Measurements from ENCODE around the gene CDK17. TPM values are rescaled to one million over a fixed set of nuclear protein-coding genes. Genes with fewer than 3 reads are reported as not detected.
"Not testable (repeated sequence)": the region's sequence is repeated elsewhere in the genome, so short reads cannot be mapped to it uniquely, and the experiment has no call there.

CDK17 gene
- total RNA-seq, 2 experiments from 2014 or later: 41.4 to 45.8 TPM

DNA sequence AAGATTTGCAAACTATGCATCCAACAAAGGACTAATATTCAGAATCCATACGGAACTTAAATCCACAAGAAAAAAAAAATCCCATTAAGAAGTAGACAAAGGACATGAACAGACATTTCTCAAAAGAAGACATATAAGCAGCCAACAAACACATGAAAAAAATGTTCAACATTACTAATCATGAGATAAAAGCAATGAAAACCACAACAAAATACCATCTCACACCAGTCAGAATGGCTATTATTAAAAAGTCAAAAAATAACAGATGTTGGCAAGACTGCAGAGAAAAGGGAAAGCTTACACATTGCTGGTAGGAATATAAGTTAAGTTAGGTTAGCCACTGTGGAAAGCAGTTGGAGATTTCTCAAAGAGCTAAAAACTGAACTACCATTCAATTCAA, 16.2 kb downstream of the CDK17 start:
- no peak for DNase-seq
- H3K4me1 Mint-ChIP-seq (ENCODE audit: low read depth): peaks cover 79% of the 10 kb centered on the region
- no peak overlapping the region for H3K4me3 Mint-ChIP-seq
- CTCF ChIA-PET: interaction anchor here (1.2 kb wide), 1 partner anchor 16 kb away, joined by 7 read pairs; the partner anchor contains the start of gene CDK17
- H3K27ac Mint-ChIP-seq: peak overlapping the region; percentile 59
- H3K27me3 Mint-ChIP-seq (ENCODE audit: low read depth): no peaks in the 10 kb centered on the region
- peaks cover 5% of the 10 kb centered on the region for H3K9me3 Mint-ChIP-seq
- intact Hi-C loops (cut with micrococcal nuclease): no loop called here
- peaks cover 14% of the 10 kb centered on the region for H3K36me3 Mint-ChIP-seq (ENCODE audit: low read depth)

DNA sequence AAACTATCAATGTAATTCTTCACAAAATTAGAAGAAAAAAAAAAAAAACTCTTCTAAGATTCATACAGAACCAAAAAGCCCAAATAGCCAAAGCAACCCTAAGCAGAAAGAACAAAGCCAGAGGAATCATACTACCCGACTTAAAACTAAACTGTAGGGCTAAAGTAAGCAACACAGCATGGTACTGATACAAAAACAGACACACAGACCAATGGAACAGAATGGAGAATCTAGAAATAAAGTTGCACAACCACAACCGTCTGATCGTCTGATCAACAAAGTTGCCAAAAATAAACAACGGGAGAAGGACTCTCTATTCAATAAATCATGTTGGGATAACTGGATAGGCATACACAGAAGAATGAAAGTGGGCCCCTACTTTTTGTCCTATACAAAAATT, 16.9 kb downstream of the CDK17 start:
- intact Hi-C loops (cut with micrococcal nuclease): no loop called here
- peaks cover 14% of the 10 kb centered on the region for H3K36me3 Mint-ChIP-seq (ENCODE audit: low read depth)
- H3K4me1 Mint-ChIP-seq (ENCODE audit: low read depth): peaks cover 81% of the 10 kb centered on the region
- H3K27ac Mint-ChIP-seq: no peak overlapping the region
- peaks cover 5% of the 10 kb centered on the region for H3K9me3 Mint-ChIP-seq
- CTCF ChIA-PET: interaction anchor here (1.2 kb wide), 1 partner anchor 17 kb away, joined by 7 read pairs; the partner anchor contains the start of gene CDK17
- no peak for DNase-seq
- no peaks in the 10 kb centered on the region for H3K27me3 Mint-ChIP-seq (ENCODE audit: low read depth)
- H3K4me3 Mint-ChIP-seq: no peak overlapping the region

DNA sequence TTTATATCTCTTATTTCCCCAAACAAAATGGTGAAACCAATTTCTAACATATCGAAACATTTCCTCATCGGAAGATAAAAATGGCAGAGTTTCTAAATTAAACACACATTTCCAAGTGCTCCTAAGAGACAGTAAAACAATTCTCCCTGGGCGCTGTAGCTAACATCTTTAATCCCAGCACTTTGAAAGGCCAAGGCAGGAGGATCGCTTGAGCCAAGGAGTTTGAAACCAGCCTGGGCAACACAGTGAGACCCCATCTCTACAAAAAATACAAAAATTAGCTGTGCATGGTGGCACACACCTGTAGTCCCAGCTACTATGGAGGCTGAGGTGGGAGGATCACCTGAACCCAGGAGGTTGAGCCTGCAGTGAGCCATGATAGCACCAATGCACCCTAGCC, 20.5 kb downstream of the CDK17 start:
- Mint-ChIP-seq H3K27ac (peak overlapping the region; percentile 81), H3K4me1 (ENCODE audit: low read depth) (peaks cover 80% of the 10 kb centered on the region), H3K36me3 (ENCODE audit: low read depth) (peaks cover 14% of the 10 kb centered on the region)
- H3K9me3 Mint-ChIP-seq; H3K27me3 Mint-ChIP-seq (ENCODE audit: low read depth); H3K4me3 Mint-ChIP-seq; DNase-seq: not testable (repeated sequence)
- CTCF ChIA-PET: interaction anchor here (1.2 to 1.7 kb wide), 2 partner anchors 13 to 19 kb away, joined by 4 to 8 read pairs; no protein-coding TSS in a partner anchor
- intact Hi-C loops (cut with micrococcal nuclease): loop anchor here (2.0 kb wide), 1 partner anchor 53 kb away; no protein-coding TSS in a partner anchor

DNA sequence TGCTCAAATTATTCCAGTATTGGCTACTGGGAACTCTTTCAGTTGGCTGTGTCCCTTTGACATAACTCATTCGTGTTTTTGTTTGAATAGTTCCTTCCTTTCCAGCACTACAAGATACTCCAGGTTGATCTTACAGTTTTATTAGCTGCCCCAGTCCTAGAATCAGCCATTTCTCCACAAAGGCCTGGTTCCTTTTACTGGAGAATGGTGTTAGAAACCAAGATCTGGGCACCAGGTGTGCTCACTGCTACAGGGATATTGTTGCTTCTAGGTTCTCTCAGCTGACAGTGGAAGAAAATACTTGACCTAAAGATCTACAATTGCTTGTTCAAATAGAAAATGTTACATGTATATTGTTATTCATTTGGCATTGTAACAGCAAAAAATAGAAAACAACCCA, 21.9 kb downstream of the CDK17 start:
- Mint-ChIP-seq H3K9me3 (peaks cover 5% of the 10 kb centered on the region), H3K4me3 (peak overlapping the region; percentile 78), H3K27ac (peak overlapping the region; percentile 96), H3K4me1 (ENCODE audit: low read depth) (peaks cover 80% of the 10 kb centered on the region), H3K27me3 (ENCODE audit: low read depth) (no peaks in the 10 kb centered on the region), H3K36me3 (ENCODE audit: low read depth) (peaks cover 8% of the 10 kb centered on the region)
- DNase-seq: no peak
- intact Hi-C loops (cut with micrococcal nuclease): loop anchor here (1.0 to 2.0 kb wide), 8 partner anchors 21 to 331 kb away; no protein-coding TSS in a partner anchor
- CTCF ChIA-PET: interaction anchor here (0.6 to 1.7 kb wide), 8 partner anchors 11 to 302 kb away, joined by 3 to 8 read pairs (median 4); no protein-coding TSS in a partner anchor

DNA sequence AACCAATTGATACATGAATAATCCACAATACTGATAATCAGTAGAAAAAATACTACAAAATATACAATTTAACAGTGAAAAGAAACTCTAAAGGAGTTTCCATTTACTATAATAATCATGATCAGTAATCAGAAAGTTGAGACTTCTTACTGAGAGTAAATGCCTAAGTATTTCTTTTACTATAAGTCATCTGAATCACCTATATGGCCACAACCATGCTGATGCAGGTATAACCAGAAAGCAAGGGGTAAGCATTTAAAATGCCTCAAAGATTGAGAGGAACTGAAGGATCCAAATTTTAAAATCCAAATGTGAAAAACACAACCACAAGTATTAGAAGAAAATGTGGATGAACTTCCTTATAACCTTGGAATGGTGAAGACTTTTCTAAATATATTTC, 23.4 kb downstream of the CDK17 start:
- Mint-ChIP-seq H3K4me3 (peak overlapping the region; percentile 78), H3K27me3 (ENCODE audit: low read depth) (no peaks in the 10 kb centered on the region), H3K9me3 (no peaks in the 10 kb centered on the region), H3K36me3 (ENCODE audit: low read depth) (peaks cover 3% of the 10 kb centered on the region), H3K4me1 (ENCODE audit: low read depth) (peaks cover 78% of the 10 kb centered on the region), H3K27ac (peak overlapping the region; percentile 96)
- intact Hi-C loops (cut with micrococcal nuclease): loop anchor here (2.0 kb wide), 1 partner anchor 80 kb away; no protein-coding TSS in a partner anchor
- CTCF ChIA-PET: no interaction called here
- no peak for DNase-seq

DNA sequence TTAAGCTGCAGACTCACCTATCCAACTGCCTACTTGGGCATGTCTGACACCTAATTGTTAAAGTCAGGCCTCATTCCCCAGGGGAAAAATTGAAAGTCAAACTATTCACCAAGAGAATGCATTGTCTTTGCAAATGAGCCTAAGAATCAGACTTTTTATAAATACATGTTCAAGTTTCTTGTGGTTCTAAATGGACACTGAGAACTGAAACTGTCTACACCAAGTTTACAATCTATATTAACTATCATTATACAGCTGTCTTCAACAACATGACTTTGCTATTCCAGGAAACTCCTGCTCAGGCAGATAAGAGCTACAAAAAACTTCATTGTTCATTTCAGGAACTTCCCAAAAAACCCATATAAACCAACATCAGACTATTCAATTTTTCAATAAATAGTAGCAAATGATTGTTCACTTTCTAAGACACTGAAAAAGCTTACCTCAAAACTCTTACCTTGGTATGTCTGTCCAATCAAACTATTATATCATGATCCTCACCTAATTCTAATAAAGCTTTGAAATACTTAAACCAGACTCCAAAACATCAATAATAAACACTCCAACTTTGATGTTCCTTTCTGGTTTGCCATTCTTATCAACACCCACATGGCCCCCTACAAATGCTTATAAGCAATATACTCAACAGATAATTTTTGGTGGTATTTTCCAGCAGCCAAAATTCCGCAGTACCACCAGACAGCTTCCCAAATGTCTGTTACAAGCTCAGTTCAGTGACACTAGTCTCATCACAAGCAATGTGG, 24.2 kb downstream of the CDK17 start:
- H3K4me3 Mint-ChIP-seq: no peak overlapping the region
- peaks cover 4% of the 10 kb centered on the region for H3K36me3 Mint-ChIP-seq (ENCODE audit: low read depth)
- no peaks in the 10 kb centered on the region for H3K27me3 Mint-ChIP-seq (ENCODE audit: low read depth)
- CTCF ChIA-PET: interaction anchor here (0.6 to 1.9 kb wide), 6 partner anchors 11 to 40 kb away, joined by 3 to 9 read pairs (median 4); partner anchors contain the start of gene CDK17
- peaks cover 82% of the 10 kb centered on the region for H3K4me1 Mint-ChIP-seq (ENCODE audit: low read depth)
- DNase-seq: no peak
- peak overlapping the region; percentile 96 for H3K27ac Mint-ChIP-seq
- intact Hi-C loops (cut with micrococcal nuclease): loop anchor here (2.0 kb wide), 1 partner anchor 79 kb away; no protein-coding TSS in a partner anchor
- no peaks in the 10 kb centered on the region for H3K9me3 Mint-ChIP-seq

DNA sequence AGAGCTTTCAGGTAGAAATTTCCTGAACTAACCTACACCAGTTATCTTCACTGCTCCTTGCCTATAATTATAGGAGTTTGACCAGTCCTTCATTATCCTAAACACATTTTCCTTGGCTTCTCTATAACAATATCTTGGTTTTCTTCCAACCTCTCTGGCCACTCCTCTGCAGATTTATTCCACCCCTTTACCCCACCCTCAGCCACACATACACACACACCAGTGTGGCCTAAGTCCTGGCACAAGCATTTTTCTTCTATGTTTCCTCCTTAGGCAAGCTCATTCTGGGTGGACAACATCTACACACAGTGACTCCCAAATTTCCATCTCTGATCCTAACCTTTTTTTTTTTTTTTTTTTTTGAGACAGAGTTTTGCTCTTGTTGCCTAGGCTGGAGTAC, 25.1 kb downstream of the CDK17 start:
- peaks cover 78% of the 10 kb centered on the region for H3K4me1 Mint-ChIP-seq (ENCODE audit: low read depth)
- CTCF ChIA-PET: interaction anchor here (1.0 to 1.9 kb wide), 6 partner anchors 10 to 41 kb away, joined by 3 to 9 read pairs (median 4); partner anchors contain the start of gene CDK17

DNA sequence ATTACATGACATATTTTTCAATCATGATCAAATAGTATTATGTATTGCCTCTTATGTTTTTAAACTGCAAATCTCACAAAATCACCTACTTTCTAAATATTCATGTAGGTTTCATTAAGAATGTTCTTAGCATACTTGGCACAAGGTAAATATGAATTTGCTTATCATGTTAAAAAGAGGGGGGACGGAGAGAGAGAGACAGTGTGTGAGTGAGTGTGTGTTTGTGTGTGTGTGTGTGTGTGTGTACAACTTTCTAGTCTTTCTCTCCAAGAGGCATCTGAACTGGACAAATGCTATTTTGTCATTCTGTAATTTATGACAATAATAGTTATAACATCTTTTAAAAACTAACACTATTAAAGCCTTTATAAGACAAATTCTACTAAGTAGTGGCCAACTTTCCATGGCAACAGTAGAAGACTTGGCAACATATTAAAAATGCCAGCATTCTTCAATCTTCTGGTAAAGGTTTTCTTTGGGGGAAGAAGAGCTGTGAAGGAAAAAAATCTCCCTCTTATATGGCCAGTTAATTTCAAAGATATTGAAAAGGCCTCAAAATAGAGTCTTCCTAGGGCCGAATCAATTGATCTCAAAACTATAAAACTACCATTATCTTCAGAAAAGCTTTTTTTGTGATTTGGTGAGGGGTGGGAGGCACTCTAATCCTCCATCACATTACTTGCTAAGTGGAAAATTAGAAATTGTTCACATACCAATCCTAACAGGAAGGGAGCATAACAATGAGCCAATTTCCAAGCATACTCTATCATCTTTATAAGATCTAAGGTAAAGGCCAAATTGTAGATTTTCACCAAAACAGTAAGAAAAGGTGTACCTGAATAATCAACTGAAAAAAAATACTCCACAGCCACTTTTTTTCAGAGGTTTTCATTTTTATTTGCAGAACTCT, 28.2 kb downstream of the CDK17 start:
- Mint-ChIP-seq H3K4me1 (ENCODE audit: low read depth) (peaks cover 75% of the 10 kb centered on the region), H3K27me3 (ENCODE audit: low read depth) (no peaks in the 10 kb centered on the region), H3K4me3 (no peak overlapping the region), H3K27ac (no peak overlapping the region), H3K36me3 (ENCODE audit: low read depth) (peaks cover 10% of the 10 kb centered on the region), H3K9me3 (no peaks in the 10 kb centered on the region)
- CTCF ChIA-PET: interaction anchor here (0.5 kb wide), 1 partner anchor 16 kb away, joined by 6 read pairs; no protein-coding TSS in a partner anchor
- no peak for DNase-seq
- intact Hi-C loops (cut with micrococcal nuclease): no loop called here

More for the DNA sequence above, 25.1 kb downstream of the CDK17 start:
- H3K36me3 Mint-ChIP-seq (ENCODE audit: low read depth): peaks cover 4% of the 10 kb centered on the region
- no peak overlapping the region for H3K4me3 Mint-ChIP-seq
- no peak for DNase-seq
- no peaks in the 10 kb centered on the region for H3K9me3 Mint-ChIP-seq
- peak overlapping the region; percentile 96 for H3K27ac Mint-ChIP-seq
- H3K27me3 Mint-ChIP-seq (ENCODE audit: low read depth): no peaks in the 10 kb centered on the region
- intact Hi-C loops (cut with micrococcal nuclease): no loop called here

DNA sequence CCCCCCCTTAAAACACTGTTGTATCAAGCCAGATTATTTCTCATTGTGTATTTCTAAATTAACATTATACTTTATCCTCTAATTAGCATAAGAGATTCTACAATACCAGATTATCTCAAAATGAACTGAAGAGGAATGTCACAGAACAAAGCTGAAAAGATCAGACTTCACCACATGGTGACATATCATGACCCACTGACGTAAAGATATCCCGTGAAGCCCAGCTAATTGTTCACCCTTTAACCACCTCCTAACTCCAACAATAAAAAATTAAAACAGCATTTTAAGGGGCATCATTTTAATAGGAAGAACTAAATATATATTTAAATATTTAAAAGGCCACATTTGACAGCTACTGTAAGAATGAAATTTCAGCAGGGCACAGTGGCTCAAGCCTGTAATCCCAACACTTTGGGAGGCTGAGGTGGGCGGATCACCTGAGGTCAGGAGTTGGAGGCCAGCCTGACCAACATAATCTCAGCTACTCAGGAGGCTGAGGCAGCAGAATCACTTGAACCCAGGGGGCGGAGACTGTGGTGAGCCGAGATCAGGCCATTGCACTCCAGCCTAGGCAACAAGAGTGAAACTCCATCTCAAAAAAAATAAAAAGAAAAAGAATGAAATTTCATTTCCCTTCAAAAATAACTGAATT, 29.0 kb downstream of the CDK17 start:
- Mint-ChIP-seq H3K27ac (no peak overlapping the region), H3K4me3 (no peak overlapping the region), H3K9me3 (no peaks in the 10 kb centered on the region), H3K27me3 (ENCODE audit: low read depth) (no peaks in the 10 kb centered on the region), H3K4me1 (ENCODE audit: low read depth) (peaks cover 78% of the 10 kb centered on the region), H3K36me3 (ENCODE audit: low read depth) (peaks cover 10% of the 10 kb centered on the region)
- DNase-seq: no peak
- intact Hi-C loops (cut with micrococcal nuclease): no loop called here
- CTCF ChIA-PET: interaction anchor here (0.5 to 1.2 kb wide), 3 partner anchors 17 to 453 kb away, joined by 3 to 6 read pairs (median 5); no protein-coding TSS in a partner anchor

DNA sequence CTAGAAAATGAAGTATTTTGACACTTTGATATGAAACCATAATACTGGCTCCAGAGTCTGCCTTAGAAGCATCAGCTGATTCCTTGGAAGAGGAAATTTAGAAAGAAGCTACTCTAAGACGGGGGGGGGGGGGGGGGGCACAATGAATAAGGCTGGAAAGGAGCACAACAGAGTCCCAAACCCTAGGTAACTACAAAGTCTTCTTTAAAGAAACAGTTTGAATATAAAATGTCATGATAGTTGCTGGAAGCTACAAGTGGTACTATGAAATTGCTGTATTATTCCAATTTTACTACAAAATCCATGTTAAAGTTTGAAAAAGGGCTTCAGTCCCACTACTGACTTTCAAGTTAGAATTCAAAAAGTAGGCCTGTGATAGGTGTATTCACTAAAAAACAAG, 31.6 kb downstream of the CDK17 start:
- DNase-seq: no peak
- peaks cover 71% of the 10 kb centered on the region for H3K4me1 Mint-ChIP-seq (ENCODE audit: low read depth)
- H3K9me3 Mint-ChIP-seq: no peaks in the 10 kb centered on the region
- intact Hi-C loops (cut with micrococcal nuclease): no loop called here
- H3K27ac Mint-ChIP-seq: no peak overlapping the region
- H3K4me3 Mint-ChIP-seq: no peak overlapping the region
- H3K36me3 Mint-ChIP-seq (ENCODE audit: low read depth): peaks cover 8% of the 10 kb centered on the region
- H3K27me3 Mint-ChIP-seq (ENCODE audit: low read depth): no peaks in the 10 kb centered on the region
- CTCF ChIA-PET: interaction anchor here (1.1 to 1.6 kb wide), 2 partner anchors 20 to 148 kb away, joined by 3 to 7 read pairs; no protein-coding TSS in a partner anchor

DNA sequence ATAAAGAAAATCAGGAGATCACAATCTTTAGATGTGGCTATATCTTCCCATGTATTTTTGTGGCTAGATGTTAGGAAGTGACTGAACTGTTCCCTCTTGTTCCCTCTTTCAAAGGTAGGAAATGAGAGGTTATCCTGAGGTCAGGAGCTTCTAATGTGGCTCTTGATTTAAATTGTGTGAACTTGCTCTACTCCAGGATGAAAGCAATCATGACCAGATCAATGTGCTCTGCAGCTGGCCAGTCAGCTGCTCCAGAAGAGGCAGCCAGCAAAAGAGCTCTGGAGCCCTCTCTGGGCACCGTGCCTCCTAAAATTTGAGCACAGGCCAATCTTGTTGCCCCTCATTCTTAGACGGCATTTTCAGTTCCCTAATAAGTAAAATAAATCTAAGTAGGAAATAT, 32.0 kb downstream of the CDK17 start:
- CTCF ChIA-PET: interaction anchor here (1.1 to 1.6 kb wide), 2 partner anchors 20 to 148 kb away, joined by 3 to 7 read pairs; no protein-coding TSS in a partner anchor
- Mint-ChIP-seq H3K4me3 (no peak overlapping the region), H3K27ac (no peak overlapping the region), H3K36me3 (ENCODE audit: low read depth) (peaks cover 7% of the 10 kb centered on the region), H3K4me1 (ENCODE audit: low read depth) (peaks cover 71% of the 10 kb centered on the region), H3K27me3 (ENCODE audit: low read depth) (no peaks in the 10 kb centered on the region), H3K9me3 (no peaks in the 10 kb centered on the region)
- intact Hi-C loops (cut with micrococcal nuclease): no loop called here
- no peak for DNase-seq
